ENCODE results near the gene TMED5. TPM values are rescaled to one million over a fixed set of nuclear protein-coding genes. Genes with fewer than 3 reads are reported as not detected.

TMED5 gene
- total RNA-seq, 4 donors from 2014 or later, result 38.8 to 76.9 (median 57.5) TPM

DNA sequence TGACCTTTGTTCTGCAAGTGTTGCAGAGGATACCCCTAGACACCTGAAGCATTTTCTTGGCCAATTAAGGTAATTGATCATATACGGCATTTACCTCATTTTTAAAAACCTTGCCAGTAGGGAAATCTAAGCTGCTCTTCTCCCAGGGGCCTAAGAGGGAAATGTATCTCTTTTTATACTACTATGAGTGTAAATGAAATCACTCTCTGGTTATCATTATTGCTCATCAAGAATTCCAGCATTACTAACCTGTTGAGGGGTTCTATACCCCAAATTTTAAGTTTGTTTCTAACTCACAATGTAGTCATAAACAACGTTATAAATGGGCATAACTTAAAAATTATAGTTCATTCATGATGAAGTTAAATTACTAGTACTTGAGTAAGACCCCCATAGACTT, 27.4 kb downstream of the TMED5 start:
- H3K27ac ChIP-seq, result no peak overlapping the region
- H3K4me1 ChIP-seq, result no peaks in the 10 kb centered on the region
- TF ChIP-seq, protein P1, sequence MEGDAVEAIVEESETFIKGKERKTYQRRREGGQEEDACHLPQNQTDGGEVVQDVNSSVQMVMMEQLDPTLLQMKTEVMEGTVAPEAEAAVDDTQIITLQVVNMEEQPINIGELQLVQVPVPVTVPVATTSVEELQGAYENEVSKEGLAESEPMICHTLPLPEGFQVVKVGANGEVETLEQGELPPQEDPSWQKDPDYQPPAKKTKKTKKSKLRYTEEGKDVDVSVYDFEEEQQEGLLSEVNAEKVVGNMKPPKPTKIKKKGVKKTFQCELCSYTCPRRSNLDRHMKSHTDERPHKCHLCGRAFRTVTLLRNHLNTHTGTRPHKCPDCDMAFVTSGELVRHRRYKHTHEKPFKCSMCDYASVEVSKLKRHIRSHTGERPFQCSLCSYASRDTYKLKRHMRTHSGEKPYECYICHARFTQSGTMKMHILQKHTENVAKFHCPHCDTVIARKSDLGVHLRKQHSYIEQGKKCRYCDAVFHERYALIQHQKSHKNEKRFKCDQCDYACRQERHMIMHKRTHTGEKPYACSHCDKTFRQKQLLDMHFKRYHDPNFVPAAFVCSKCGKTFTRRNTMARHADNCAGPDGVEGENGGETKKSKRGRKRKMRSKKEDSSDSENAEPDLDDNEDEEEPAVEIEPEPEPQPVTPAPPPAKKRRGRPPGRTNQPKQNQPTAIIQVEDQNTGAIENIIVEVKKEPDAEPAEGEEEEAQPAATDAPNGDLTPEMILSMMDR (IDR thresholded peaks at IDR 0.05), result no peak
- TF ChIP-seq POLR2A (IDR thresholded peaks at IDR 0.05), result no peak
- H3K27me3 ChIP-seq, result no peaks in the 10 kb centered on the region
- peaks cover 0 to 48% (median 0%) of the 10 kb centered on the region in 3 donors for H3K36me3 ChIP-seq
- no peak for DNase-seq
- no peaks in the 10 kb centered on the region for H3K9me3 ChIP-seq
- no peak overlapping the region for H3K4me3 ChIP-seq

DNA sequence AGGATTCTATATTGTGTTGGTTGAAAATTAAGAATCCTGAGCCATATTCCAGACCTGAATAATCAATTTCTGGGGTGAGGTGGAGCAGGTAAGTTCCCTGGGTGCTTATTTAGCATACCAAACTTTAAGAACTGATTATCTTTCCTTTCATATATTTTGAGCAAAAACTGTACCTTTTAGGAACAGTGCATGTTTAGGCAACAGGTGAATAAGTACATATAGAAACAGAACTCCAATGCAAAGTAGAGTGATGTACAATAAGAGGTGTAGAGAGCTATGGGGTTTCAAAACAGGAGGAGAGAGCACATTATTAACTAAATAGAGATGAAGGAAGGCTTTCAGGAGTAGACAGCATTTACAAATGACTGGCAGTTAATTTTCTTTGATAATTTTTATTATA, 28.7 kb downstream of the TMED5 start:
- Histone ChIP-seq H3K4me3 (no peak overlapping the region), H3K36me3 (peaks cover 0 to 38% (median 0%) of the 10 kb centered on the region in 3 donors), H3K27me3 (no peaks in the 10 kb centered on the region), H3K4me1 (no peaks in the 10 kb centered on the region), H3K9me3 (no peaks in the 10 kb centered on the region), H3K27ac (no peak overlapping the region)
- DNase-seq, result no peak
- no peak for TF ChIP-seq POLR2A (IDR thresholded peaks at IDR 0.05)
- TF ChIP-seq, protein P1 (IDR thresholded peaks at IDR 0.05), result no peak

DNA sequence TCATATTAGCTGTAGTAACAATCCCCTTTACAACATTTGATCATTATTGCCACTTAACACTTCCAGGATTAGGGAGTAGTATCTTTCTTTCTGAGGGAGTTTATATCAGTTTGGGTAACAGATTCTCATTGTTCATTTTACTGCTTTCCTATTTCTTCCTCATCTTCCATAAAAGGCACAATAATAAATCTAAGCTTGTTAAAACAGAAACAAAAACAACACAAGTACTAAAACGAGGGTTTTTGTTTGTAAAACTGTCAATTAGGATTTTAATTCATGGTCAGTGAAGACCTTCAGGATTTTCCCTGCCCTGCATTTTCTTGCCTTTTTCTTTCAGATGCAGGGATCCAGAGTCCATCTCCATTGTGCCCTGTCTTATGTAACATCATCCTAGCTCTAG, 29.5 kb downstream of the TMED5 start:
- peaks cover 0 to 31% (median 0%) of the 10 kb centered on the region in 3 donors for H3K36me3 ChIP-seq
- H3K4me3 ChIP-seq, result no peak overlapping the region
- no peaks in the 10 kb centered on the region for H3K27me3 ChIP-seq
- no peaks in the 10 kb centered on the region for H3K4me1 ChIP-seq
- no peaks in the 10 kb centered on the region for H3K9me3 ChIP-seq
- TF ChIP-seq, protein P1 (IDR thresholded peaks at IDR 0.05), result no peak
- no peak for TF ChIP-seq POLR2A (IDR thresholded peaks at IDR 0.05)
- DNase-seq, result no peak
- no peak overlapping the region for H3K27ac ChIP-seq

DNA sequence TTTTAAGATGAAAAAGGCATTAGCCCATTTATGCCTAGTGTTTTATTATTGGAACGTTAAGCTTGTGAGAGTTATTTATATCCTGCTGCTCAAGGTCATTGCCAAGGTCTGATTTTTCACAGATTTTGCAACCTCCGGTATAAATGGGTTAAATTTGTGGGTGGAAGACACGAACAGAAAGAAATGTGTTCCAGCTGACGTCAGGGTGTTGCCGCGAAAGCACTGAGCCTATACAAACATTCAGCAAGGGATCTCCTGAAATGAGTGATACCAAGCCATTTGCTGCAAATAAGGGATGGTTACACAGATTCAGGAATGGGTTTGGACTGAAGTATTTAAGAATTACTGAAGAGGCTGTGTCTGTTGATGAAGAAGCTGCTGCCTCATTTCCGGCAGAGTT, 32.2 kb downstream of the TMED5 start:
- DNase-seq, result no peak
- Histone ChIP-seq H3K27me3 (no peaks in the 10 kb centered on the region), H3K4me3 (no peak overlapping the region), H3K4me1 (no peaks in the 10 kb centered on the region), H3K36me3 (peaks cover 0 to 15% (median 0%) of the 10 kb centered on the region in 3 donors), H3K9me3 (no peaks in the 10 kb centered on the region), H3K27ac (no peak overlapping the region)
- TF ChIP-seq POLR2A (IDR thresholded peaks at IDR 0.05), result no peak
- TF ChIP-seq, protein P1 (IDR thresholded peaks at IDR 0.05), result no peak

DNA sequence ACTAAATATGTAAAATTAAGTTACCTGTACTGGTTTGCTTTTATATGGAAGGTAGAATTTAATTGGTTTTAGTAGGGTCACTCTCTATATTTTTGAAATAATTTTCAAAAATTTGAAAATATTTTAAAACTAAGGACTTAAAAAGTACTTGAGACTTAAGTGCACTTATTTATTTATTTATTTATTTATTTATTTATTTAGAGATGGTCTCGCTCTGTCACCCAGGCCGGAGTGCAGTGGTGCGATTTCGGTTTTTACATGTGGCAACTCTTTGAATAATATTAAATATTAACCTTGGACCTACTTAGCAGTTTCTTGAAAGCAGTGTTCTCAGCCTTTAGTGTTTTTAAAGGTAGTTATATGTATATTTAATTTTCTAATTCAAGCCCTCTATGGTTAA, 36.4 kb downstream of the TMED5 start:
- no peaks in the 10 kb centered on the region for H3K4me1 ChIP-seq
- no peaks in the 10 kb centered on the region for H3K9me3 ChIP-seq
- H3K36me3 ChIP-seq, result peaks cover 0 to 5% (median 0%) of the 10 kb centered on the region in 3 donors
- DNase-seq, result no peak
- H3K4me3 ChIP-seq, result no peak overlapping the region
- no peaks in the 10 kb centered on the region for H3K27me3 ChIP-seq
- TF ChIP-seq, protein P1 (IDR thresholded peaks at IDR 0.05), result no peak
- no peak for TF ChIP-seq POLR2A (IDR thresholded peaks at IDR 0.05)
- no peak overlapping the region for H3K27ac ChIP-seq

DNA sequence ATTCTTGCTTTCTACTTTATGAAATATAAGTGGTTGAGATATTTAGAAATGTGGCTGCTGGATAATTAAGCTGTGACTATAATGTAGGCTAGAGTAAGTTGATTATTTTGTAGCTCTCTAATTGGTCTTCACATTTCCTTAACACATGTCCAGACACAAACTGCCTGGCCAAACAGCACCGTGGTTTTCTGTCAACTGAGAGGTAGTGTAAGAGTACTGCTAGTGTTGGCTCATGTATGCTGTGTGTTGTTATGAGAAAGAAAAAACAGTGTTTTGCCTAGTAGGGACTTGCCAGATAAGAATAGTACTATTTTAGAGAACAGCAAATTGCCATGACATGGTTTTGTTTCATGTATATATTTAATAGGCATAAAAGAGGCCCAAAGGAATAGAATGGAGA, 37.1 kb downstream of the TMED5 start:
- no peaks in the 10 kb centered on the region for H3K4me1 ChIP-seq
- no peaks in the 10 kb centered on the region for H3K27me3 ChIP-seq
- TF ChIP-seq POLR2A (IDR thresholded peaks at IDR 0.05), result no peak
- TF ChIP-seq, protein P1 (IDR thresholded peaks at IDR 0.05), result no peak
- H3K27ac ChIP-seq, result no peak overlapping the region
- no peaks in the 10 kb centered on the region for H3K36me3 ChIP-seq
- H3K9me3 ChIP-seq, result no peaks in the 10 kb centered on the region
- no peak overlapping the region for H3K4me3 ChIP-seq
- no peak for DNase-seq

All from Peyer's patch (tissue), 4 donors.